Measurements from ENCODE around the gene KIF6. TPM values are rescaled to one million over a fixed set of nuclear protein-coding genes. Genes with fewer than 3 reads are reported as not detected.
"Not testable (repeated sequence)": the region's sequence is repeated elsewhere in the genome, so short reads cannot be mapped to it uniquely, and the experiment has no call there.

The KIF6 gene
- polyA plus RNA-seq, 10 donors = 0.92 to 1.6 (median 1.4) TPM

- DNase-seq = no peak
Observed at GRCh38 chr6:39714802-39715201, 10.4 kb downstream of the KIF6 start.

GRCh38 chr6:39707962-39708683, 17.1 kb downstream of the KIF6 start:
- DNase-seq = no peak

- DNase-seq = no peak
Observed at GRCh38 chr6:39706819-39707335, 18.3 kb downstream of the KIF6 start.

- DNase-seq = no peak
Observed at GRCh38 chr6:39702265-39702664, 22.9 kb downstream of the KIF6 start.

GRCh38 chr6:39700362-39700761, 24.8 kb downstream of the KIF6 start:
- DNase-seq = no peak

GRCh38 chr6:39698789-39699188, 26.4 kb downstream of the KIF6 start:
- DNase-seq = no peak

- no peak for DNase-seq
Observed at GRCh38 chr6:39696986-39697788, 28.0 kb downstream of the KIF6 start.

- DNase-seq = no peak
Observed at GRCh38 chr6:39695447-39695846, 29.8 kb downstream of the KIF6 start.

- no peak for DNase-seq
Observed at GRCh38 chr6:39693206-39693605, 32.0 kb downstream of the KIF6 start.

- peak in 1 of 3 donors; percentile 71 for DNase-seq
Observed at GRCh38 chr6:39688494-39688893, 36.7 kb downstream of the KIF6 start.

GRCh38 chr6:39686976-39687375, 38.2 kb downstream of the KIF6 start:
- DNase-seq = peak in 1 of 3 donors; percentile 12

- DNase-seq = no peak
Observed at GRCh38 chr6:39685938-39686337, 39.3 kb downstream of the KIF6 start.

GRCh38 chr6:39685489-39685826, 39.8 kb downstream of the KIF6 start:
- DNase-seq = no peak

GRCh38 chr6:39684790-39685488, 40.3 kb downstream of the KIF6 start:
- no peak for DNase-seq

GRCh38 chr6:39681674-39682121, 43.5 kb downstream of the KIF6 start:
- peak; percentile 34 to 73 (median 67) for DNase-seq

GRCh38 chr6:39678914-39679313, 46.3 kb downstream of the KIF6 start:
- no peak for DNase-seq

GRCh38 chr6:39677318-39677717, 47.9 kb downstream of the KIF6 start:
- not testable (repeated sequence) for DNase-seq

GRCh38 chr6:39670519-39670918, 54.7 kb downstream of the KIF6 start:
- no peak for DNase-seq

- no peak for DNase-seq
Observed at GRCh38 chr6:39669973-39670342, 55.2 kb downstream of the KIF6 start.

- peak in 1 of 3 donors; percentile 23 for DNase-seq
Observed at GRCh38 chr6:39669207-39669972, 55.8 kb downstream of the KIF6 start.

GRCh38 chr6:39666706-39667489, 58.3 kb downstream of the KIF6 start:
- DNase-seq = no peak
